Measurements from ENCODE around the gene RAD51D.

The RAD51D gene

DNA sequence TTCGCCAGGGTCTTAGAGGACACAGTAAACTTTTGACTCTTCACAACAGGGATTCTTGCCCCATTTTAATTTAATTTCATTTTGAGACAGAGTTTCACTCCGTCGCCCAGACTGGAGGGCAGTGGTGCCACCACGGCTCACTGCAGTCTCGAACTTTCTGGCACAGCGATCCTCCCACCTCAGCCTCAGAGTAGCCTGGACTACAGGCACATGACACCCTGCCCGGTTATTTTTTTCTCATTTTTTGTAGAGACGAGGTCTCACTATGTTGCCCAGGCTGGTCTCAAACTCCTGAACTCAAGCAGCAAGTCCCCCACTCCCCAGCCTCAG is 22.8 kb upstream of the RAD51D start:
- no peaks in the 10 kb centered on the region for H3K4me1 ChIP-seq (ENCODE audit: low read length)
- DNase-seq: no peak
- H4K20me1 ChIP-seq (ENCODE audit: insufficient read depth, low read length): no peaks in the 10 kb centered on the region
- no peaks in the 10 kb centered on the region for H3F3A ChIP-seq (ENCODE audit: insufficient read depth, low read length)
- H3K27ac ChIP-seq (ENCODE audit: low read length): no peak overlapping the region
- H3K4me3 ChIP-seq (ENCODE audit: low read length): peak overlapping the region; percentile 100; the same call in 1 of the 2 replicates
- H3K9ac ChIP-seq (ENCODE audit: low read length): no peak overlapping the region
- H2AFZ ChIP-seq (ENCODE audit: low read length): peak overlapping the region; percentile 50
- no peaks in the 10 kb centered on the region for H3K27me3 ChIP-seq (replicated peaks; ENCODE audit: insufficient read depth, low read length)
- peaks cover 3% of the 10 kb centered on the region; the same call in 1 of the 2 replicates for H3K36me3 ChIP-seq (replicated peaks; ENCODE audit: insufficient read depth, low read length)
- H3K9me3 ChIP-seq (replicated peaks; ENCODE audit: insufficient read depth, low read length): no peaks in the 10 kb centered on the region
- no peaks in the 10 kb centered on the region for H3K9me2 ChIP-seq (replicated peaks; ENCODE audit: insufficient read depth, low read length)
- H3K4me2 ChIP-seq (ENCODE audit: low read depth, low read length): peak overlapping the region; percentile 71; the same call in 1 of the 2 replicates
- peaks cover 36% of the 10 kb centered on the region for H3K79me2 ChIP-seq (ENCODE audit: low read length)
- no peak for TF ChIP-seq EZH2phosphoT487 (IDR thresholded peaks at IDR 0.05; ENCODE audit: low read length)
- no peak for TF ChIP-seq EZH2 (optimal IDR thresholded peaks at IDR 0.05; ENCODE audit: low read depth, low read length)
- TF ChIP-seq, protein P1, sequence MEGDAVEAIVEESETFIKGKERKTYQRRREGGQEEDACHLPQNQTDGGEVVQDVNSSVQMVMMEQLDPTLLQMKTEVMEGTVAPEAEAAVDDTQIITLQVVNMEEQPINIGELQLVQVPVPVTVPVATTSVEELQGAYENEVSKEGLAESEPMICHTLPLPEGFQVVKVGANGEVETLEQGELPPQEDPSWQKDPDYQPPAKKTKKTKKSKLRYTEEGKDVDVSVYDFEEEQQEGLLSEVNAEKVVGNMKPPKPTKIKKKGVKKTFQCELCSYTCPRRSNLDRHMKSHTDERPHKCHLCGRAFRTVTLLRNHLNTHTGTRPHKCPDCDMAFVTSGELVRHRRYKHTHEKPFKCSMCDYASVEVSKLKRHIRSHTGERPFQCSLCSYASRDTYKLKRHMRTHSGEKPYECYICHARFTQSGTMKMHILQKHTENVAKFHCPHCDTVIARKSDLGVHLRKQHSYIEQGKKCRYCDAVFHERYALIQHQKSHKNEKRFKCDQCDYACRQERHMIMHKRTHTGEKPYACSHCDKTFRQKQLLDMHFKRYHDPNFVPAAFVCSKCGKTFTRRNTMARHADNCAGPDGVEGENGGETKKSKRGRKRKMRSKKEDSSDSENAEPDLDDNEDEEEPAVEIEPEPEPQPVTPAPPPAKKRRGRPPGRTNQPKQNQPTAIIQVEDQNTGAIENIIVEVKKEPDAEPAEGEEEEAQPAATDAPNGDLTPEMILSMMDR (IDR thresholded peaks at IDR 0.05; ENCODE audit: low read length): no peak

DNA sequence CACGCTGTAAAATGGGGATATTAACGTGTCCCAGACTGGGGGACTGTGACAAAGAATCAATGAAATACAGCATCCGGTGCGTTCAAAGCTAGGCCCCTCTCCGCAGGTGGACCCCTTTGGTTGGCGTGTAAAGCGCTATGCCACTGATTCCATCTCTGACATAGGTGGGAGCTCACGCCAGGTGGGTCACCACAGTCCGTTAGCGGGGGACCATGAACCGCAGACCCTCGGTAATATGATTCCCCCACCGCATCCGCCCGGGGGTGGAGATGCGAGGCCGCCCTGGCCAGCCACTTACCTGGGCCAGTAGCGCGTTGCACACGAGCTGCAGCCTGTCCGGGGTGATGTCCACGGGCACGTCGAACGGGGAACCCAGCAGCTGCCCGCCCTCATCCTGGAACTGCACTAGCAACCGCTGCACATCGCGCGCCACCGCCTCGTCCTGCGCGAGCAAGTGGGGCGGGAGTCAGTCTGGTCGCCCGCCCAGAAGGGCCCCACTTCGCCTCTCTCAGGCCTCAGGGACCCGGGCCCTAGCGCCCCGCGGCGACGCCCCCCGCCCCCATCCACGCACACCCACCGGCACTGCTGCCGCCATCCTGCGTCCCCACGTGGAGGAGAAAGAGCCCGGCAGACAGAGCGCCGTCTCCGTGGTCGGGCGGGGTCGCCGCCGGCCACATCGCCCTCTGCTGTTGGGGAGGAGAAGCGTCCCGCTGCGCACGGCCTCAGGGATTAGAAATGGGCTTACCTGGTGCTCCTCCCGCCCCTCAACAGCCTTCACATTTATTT is 22.2 kb upstream of the RAD51D start, which contains the start of gene NLE1:
Gene NLE1, minus strand, starts transcription at position 623 of the 786 bp plus-strand sequence. Its CDS starts 28 bp downstream, at position 595.
- Histone ChIP-seq H3K27me3 (replicated peaks; ENCODE audit: insufficient read depth, low read length) (no peaks in the 10 kb centered on the region), H3F3A (ENCODE audit: insufficient read depth, low read length) (no peaks in the 10 kb centered on the region), H3K36me3 (replicated peaks; ENCODE audit: insufficient read depth, low read length) (peaks cover 3% of the 10 kb centered on the region; the same call in 1 of the 2 replicates), H3K4me1 (ENCODE audit: low read length) (no peaks in the 10 kb centered on the region), H3K9me2 (replicated peaks; ENCODE audit: insufficient read depth, low read length) (no peaks in the 10 kb centered on the region), H3K9me3 (replicated peaks; ENCODE audit: insufficient read depth, low read length) (no peaks in the 10 kb centered on the region), H3K79me2 (ENCODE audit: low read length) (peaks cover 36% of the 10 kb centered on the region), H3K27ac (ENCODE audit: low read length) (no peak within 1 kb of the TSS), H2AFZ (ENCODE audit: low read length) (peak within 1 kb of the TSS; percentile 98), H3K9ac (ENCODE audit: low read length) (peak within 1 kb of the TSS; percentile 91), H3K4me2 (ENCODE audit: low read depth, low read length) (peak within 1 kb of the TSS; percentile 71), H4K20me1 (ENCODE audit: insufficient read depth, low read length) (no peaks in the 10 kb centered on the region), H3K4me3 (ENCODE audit: low read length) (peak within 1 kb of the TSS; percentile 100)
- peak; percentile 80 for DNase-seq
- TF ChIP-seq, protein P1 (IDR thresholded peaks at IDR 0.05; ENCODE audit: low read length): peak; percentile 84
- TF ChIP-seq EZH2 (optimal IDR thresholded peaks at IDR 0.05; ENCODE audit: low read depth, low read length) (no peak), EZH2phosphoT487 (IDR thresholded peaks at IDR 0.05; ENCODE audit: low read length) (no peak)

DNA sequence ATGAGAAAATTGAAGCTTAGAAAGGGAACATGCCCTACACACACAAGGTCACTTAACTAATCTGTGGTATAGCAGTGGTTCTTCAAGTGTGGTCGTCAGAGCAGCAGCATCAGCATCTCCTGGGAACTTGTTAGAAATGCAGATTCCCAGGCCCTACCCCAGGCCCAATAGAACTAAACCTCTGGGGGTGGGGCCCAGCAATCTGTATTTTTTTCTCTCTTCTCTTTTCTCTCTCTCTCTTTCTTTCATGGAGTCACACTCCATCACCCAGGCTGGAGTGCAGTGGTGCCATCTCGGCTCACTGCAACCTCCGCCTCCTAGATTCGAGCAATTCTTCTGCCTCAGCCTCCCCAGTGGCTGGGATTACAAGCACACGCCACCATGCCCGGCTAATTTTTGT is 18.6 kb upstream of the RAD51D start:
- no peak for TF ChIP-seq EZH2 (optimal IDR thresholded peaks at IDR 0.05; ENCODE audit: low read depth, low read length)
- TF ChIP-seq, protein P1 (IDR thresholded peaks at IDR 0.05; ENCODE audit: low read length): no peak
- no peak overlapping the region for H2AFZ ChIP-seq (ENCODE audit: low read length)
- DNase-seq: no peak
- no peaks in the 10 kb centered on the region for H3K9me3 ChIP-seq (replicated peaks; ENCODE audit: insufficient read depth, low read length)
- no peak overlapping the region for H3K9ac ChIP-seq (ENCODE audit: low read length)
- no peak overlapping the region for H3K4me2 ChIP-seq (ENCODE audit: low read depth, low read length)
- H3K27ac ChIP-seq (ENCODE audit: low read length): no peak overlapping the region
- H3K4me3 ChIP-seq (ENCODE audit: low read length): no peak overlapping the region
- H3K9me2 ChIP-seq (replicated peaks; ENCODE audit: insufficient read depth, low read length): no peaks in the 10 kb centered on the region
- peaks cover 8% of the 10 kb centered on the region; the same call in 1 of the 2 replicates for H3K36me3 ChIP-seq (replicated peaks; ENCODE audit: insufficient read depth, low read length)
- H3K79me2 ChIP-seq (ENCODE audit: low read length): peaks cover 36% of the 10 kb centered on the region
- no peaks in the 10 kb centered on the region for H3F3A ChIP-seq (ENCODE audit: insufficient read depth, low read length)
- no peaks in the 10 kb centered on the region for H3K4me1 ChIP-seq (ENCODE audit: low read length)
- no peaks in the 10 kb centered on the region for H3K27me3 ChIP-seq (replicated peaks; ENCODE audit: insufficient read depth, low read length)
- H4K20me1 ChIP-seq (ENCODE audit: insufficient read depth, low read length): no peaks in the 10 kb centered on the region

Data from MM.1S (cell line).